T-cell (primary cell): ENCODE measurements around the gene CNIH2. TPM values are rescaled to one million over a fixed set of nuclear protein-coding genes. Genes with fewer than 3 reads are reported as not detected.
A peak's percentile ranks its signal among the peaks of the same experiment; 100 is the strongest.

Source experiments
- ATAC-seq, 4 experiments: fragments of 200-7000 bp in 3 of 4; fragments of 150-1000 bp in 1 of 4; cut with Tn5 transposase; replicated peaks in 1 of 4; 1 replicate in 3 of 4; 2 replicates in 1 of 4; pipeline ENCODE4 v1.10.0; 2021; ENCODE audit warnings: moderate library complexity in 3 of 4, mild to moderate bottlenecking in 2 of 4, moderate number of reproducible peaks in 1 of 4
- CTCF ChIA-PET, 2 donors: fragments of 300-600 bp; sonication (Branson Sonifier 250); formaldehyde crosslinking; loops; one replicate each; lab custom pipeline; 2022; ENCODE audit warnings: antibody characterized with exemption in 2 of 2; lab: Charles Lee
- POLR2A ChIA-PET, 2 donors: fragments of 300-600 bp; sonication (Branson Sonifier 250); formaldehyde crosslinking; loops; one replicate each; lab custom pipeline; 2022; ENCODE audit warnings: antibody characterized with exemption in 2 of 2; lab: Charles Lee
- DNase-seq, 35 experiments: peaks; one replicate each; pipeline versions ENCODE4 v3.0.0 to v3.0.0-alpha.2; 2013 to 2023
- H3K27ac ChIP-seq: one replicate; pipeline ENCODE4 v1.5.1; 2013; ENCODE audit warnings: low read length
- H3K27me3 ChIP-seq, 2 experiments: replicated peaks in 1 of 2; 1 replicate in 1 of 2; 2 replicates in 1 of 2; pipeline versions ENCODE4 v1.6.1 to v1.7.0; 2013; ENCODE audit warnings: low read length in 1 of 2, mixed read lengths in 1 of 2; ENCODE audit not compliant: control insufficient read depth in 2 of 2, insufficient read depth in 2 of 2; ENCODE audit errors: extremely low read depth in 1 of 2
- H3K36me3 ChIP-seq, 2 donors: 1 replicate in 1 of 2; 2 replicates in 1 of 2; pipeline versions ENCODE4 v1.6.1 to v1.7.0; 2013; ENCODE audit warnings: low read length in 1 of 2; ENCODE audit not compliant: control insufficient read depth in 2 of 2, insufficient read depth in 1 of 2; ENCODE audit errors: extremely low read depth in 1 of 2
- H3K4me1 ChIP-seq, 2 experiments: 1 replicate in 1 of 2; 2 replicates in 1 of 2; pipeline versions ENCODE4 v1.6.1 to v1.7.0; 2013; ENCODE audit warnings: low read length in 2 of 2, mixed read lengths in 1 of 2; ENCODE audit not compliant: insufficient read depth in 2 of 2, control insufficient read depth in 1 of 2; ENCODE audit errors: extremely low read depth in 1 of 2
- H3K4me3 ChIP-seq, 2 donors: 1 replicate in 1 of 2; 2 replicates in 1 of 2; pipeline versions ENCODE4 v1.5.1 to v1.7.0; 2013; ENCODE audit warnings: mild to moderate bottlenecking in 2 of 2, low read length in 1 of 2, moderate library complexity in 1 of 2; ENCODE audit not compliant: control insufficient read depth in 1 of 2; ENCODE audit errors: extremely low read depth in 1 of 2
- H3K9me3 ChIP-seq: 2 replicates; pipeline ENCODE4 v1.7.0; 2013
- H3K27ac Mint-ChIP-seq, 2 donors: one replicate each; pipeline ENCODE4 v1.8.0; 2020 to 2021; ENCODE audit warnings: mild to moderate bottlenecking in 2 of 2, mixed read lengths in 2 of 2
- H3K27me3 Mint-ChIP-seq, 2 donors: one replicate each; pipeline ENCODE4 v1.8.0; 2021 to 2022; ENCODE audit warnings: mixed read lengths in 2 of 2
- H3K36me3 Mint-ChIP-seq: one replicate; pipeline ENCODE4 v1.8.0; 2021; ENCODE audit warnings: mixed read lengths
- H3K4me1 Mint-ChIP-seq, 3 donors: one replicate each; pipeline ENCODE4 v1.8.0; 2020 to 2022; ENCODE audit warnings: mixed read lengths in 3 of 3, mild to moderate bottlenecking in 1 of 3
- H3K4me3 Mint-ChIP-seq, 3 donors: one replicate each; pipeline ENCODE4 v1.8.0; 2020 to 2022; ENCODE audit warnings: mild to moderate bottlenecking in 3 of 3, mixed read lengths in 3 of 3, moderate library complexity in 3 of 3
- H3K9me3 Mint-ChIP-seq, 3 donors: one replicate each; pipeline ENCODE4 v1.8.0; 2020 to 2022; ENCODE audit warnings: mixed read lengths in 3 of 3
- WGBS: methylation state at CpG from one replicate; pipeline ENCODE4 v1.1.5; 2013; ENCODE audit warnings: missing lambda C conversion rate; ENCODE audit not compliant: insufficient coverage; 5-methylcytosine and 5-hydroxymethylcytosine counted together
- total RNA-seq, 35 experiments: library from RNA in 6 of 35; stranded (reverse) in 6 of 35; fragments of 120-200 nt in 1 of 35; gene quantifications; one replicate each; pipeline versions ENCODE4 v1.2.1 to v1.2.4 and lab custom pipeline; 2013 to 2026

The CNIH2 gene
- total RNA-seq, 5 donors from 2014 or later (not counting 1 experiment from before 2014, with no cell fraction given) = 1.9 to 9.9 (median 2.7) TPM

DNA sequence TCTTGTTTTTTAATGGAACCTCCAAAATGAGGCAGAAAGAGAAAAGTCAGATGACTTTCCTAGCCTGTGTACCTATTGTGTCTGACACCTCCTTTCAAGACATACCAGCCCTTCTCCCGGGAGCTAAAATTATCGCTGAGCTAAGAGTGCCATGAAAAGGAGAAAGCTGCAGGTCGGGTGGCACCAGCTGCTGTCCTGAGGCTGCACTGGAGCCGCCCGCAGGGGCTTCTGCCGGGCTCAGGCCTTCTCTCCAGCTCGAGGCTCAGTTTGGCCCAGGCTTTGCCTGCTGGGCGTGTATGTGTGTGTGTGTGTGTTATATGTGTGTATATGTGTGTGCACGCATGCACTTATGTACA lies 37.2 kb upstream of the CNIH2 start:
- peaks cover 46% of the 10 kb centered on the region for H3K36me3 Mint-ChIP-seq
- H3K4me1 ChIP-seq = peaks cover 0 to 5% of the 10 kb centered on the region in 2 experiments
- no peak for DNase-seq

GRCh38 chr11:66242095-66242765 lies 35.7 kb upstream of the CNIH2 start:
- Mint-ChIP-seq H3K27ac (peak overlapping the region in 1 of 2 donors; percentile 44), H3K4me1 (peaks cover 3 to 8% (median 4%) of the 10 kb centered on the region in 3 donors), H3K27me3 (no peaks in the 10 kb centered on the region), H3K4me3 (no peak overlapping the region), H3K9me3 (no peaks in the 10 kb centered on the region), H3K36me3 (peaks cover 44% of the 10 kb centered on the region)
- Histone ChIP-seq H3K4me1 (peaks cover 0 to 5% of the 10 kb centered on the region in 2 experiments), H3K4me3 (no peak overlapping the region), H3K27ac (no peak overlapping the region), H3K9me3 (no peaks in the 10 kb centered on the region), H3K36me3 (peaks cover 32 to 80% of the 10 kb centered on the region in 2 donors), H3K27me3 (no peaks in the 10 kb centered on the region)
- DNase-seq = no peak
- 87% methylated on average over 14 of the region's 14 CpGs for WGBS
- POLR2A ChIA-PET = no interaction called here
- ATAC-seq = no peak
- CTCF ChIA-PET = no interaction called here

More for the DNA sequence above, 37.2 kb upstream of the CNIH2 start:
- Histone ChIP-seq H3K9me3 (no peaks in the 10 kb centered on the region), H3K36me3 (peaks cover 30 to 86% of the 10 kb centered on the region in 2 donors), H3K27ac (no peak overlapping the region), H3K27me3 (no peaks in the 10 kb centered on the region), H3K4me3 (no peak overlapping the region)
- H3K4me1 Mint-ChIP-seq = peaks cover 0 to 8% (median 4%) of the 10 kb centered on the region in 3 donors
- no peaks in the 10 kb centered on the region for H3K9me3 Mint-ChIP-seq
- POLR2A ChIA-PET = no interaction called here
- peak in 2 of 4 experiments; percentile 8 to 14 for ATAC-seq
- 100% methylated on average over 1 of the region's 9 CpGs for WGBS
- peak overlapping the region in 1 of 2 donors; percentile 45 for H3K27ac Mint-ChIP-seq
- no peaks in the 10 kb centered on the region for H3K27me3 Mint-ChIP-seq
- no peak overlapping the region for H3K4me3 Mint-ChIP-seq
- CTCF ChIA-PET = no interaction called here

GRCh38 chr11:66243782-66244535 lies 34.0 kb upstream of the CNIH2 start:
- peaks cover 0 to 5% of the 10 kb centered on the region in 2 experiments for H3K4me1 ChIP-seq
- H3K4me3 Mint-ChIP-seq = no peak overlapping the region
- peaks cover 3 to 8% (median 3%) of the 10 kb centered on the region in 3 donors for H3K4me1 Mint-ChIP-seq
- no peaks in the 10 kb centered on the region for H3K27me3 Mint-ChIP-seq
- peak overlapping the region; percentile 55 to 64 for H3K27ac Mint-ChIP-seq
- H3K9me3 Mint-ChIP-seq = no peaks in the 10 kb centered on the region
- ATAC-seq (no peak), DNase-seq (no peak)
- no peaks in the 10 kb centered on the region for H3K27me3 ChIP-seq
- H3K27ac ChIP-seq = no peak overlapping the region
- peaks cover 38% of the 10 kb centered on the region for H3K36me3 Mint-ChIP-seq
- ChIA-PET POLR2A (interaction anchor here in 1 of 2 donors (0.6 kb wide), 1 partner anchor 16 kb away, joined by 4 read pairs; no protein-coding TSS in a partner anchor), CTCF (no interaction called here)
- no peaks in the 10 kb centered on the region for H3K9me3 ChIP-seq
- H3K4me3 ChIP-seq = no peak overlapping the region
- H3K36me3 ChIP-seq = peaks cover 25 to 73% of the 10 kb centered on the region in 2 donors
- WGBS = 69% methylated on average over 8 of the region's 13 CpGs

DNA sequence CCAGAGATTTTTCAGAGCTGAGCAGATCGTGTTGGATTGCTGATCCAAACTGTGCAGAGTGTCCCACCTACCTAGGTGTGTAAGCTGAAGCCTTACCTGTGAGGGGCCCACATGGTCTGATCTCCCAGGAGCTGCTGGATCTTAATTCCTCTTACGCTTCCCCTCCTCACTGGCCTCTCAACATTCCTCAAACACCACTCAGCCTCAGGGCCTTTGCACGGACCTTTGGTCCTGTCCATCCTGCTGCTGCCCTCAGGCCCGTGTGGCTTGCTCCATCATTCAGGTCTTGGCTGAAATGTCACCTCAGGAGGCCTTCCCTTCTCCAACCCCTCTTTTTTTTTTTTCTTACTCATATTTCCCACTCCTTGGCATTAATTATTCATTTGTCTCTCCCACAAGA lies 30.7 kb upstream of the CNIH2 start:
- H3K27ac ChIP-seq = no peak overlapping the region
- H3K9me3 ChIP-seq = no peaks in the 10 kb centered on the region
- H3K36me3 ChIP-seq = peaks cover 18 to 57% of the 10 kb centered on the region in 2 donors
- Mint-ChIP-seq H3K9me3 (no peaks in the 10 kb centered on the region), H3K27ac (no peak overlapping the region), H3K36me3 (peaks cover 20% of the 10 kb centered on the region), H3K4me1 (peaks cover 4 to 9% (median 7%) of the 10 kb centered on the region in 3 donors), H3K4me3 (no peak overlapping the region), H3K27me3 (no peaks in the 10 kb centered on the region)
- WGBS = 82% methylated on average over 4 of the region's 4 CpGs
- no peaks in the 10 kb centered on the region for H3K4me1 ChIP-seq
- H3K27me3 ChIP-seq = no peaks in the 10 kb centered on the region
- ChIA-PET POLR2A (no interaction called here), CTCF (interaction anchor here in 1 of 2 donors (0.6 kb wide), 2 partner anchors 110 to 1908 kb away, joined by 5 to 6 read pairs; no protein-coding TSS in a partner anchor)
- no peak for ATAC-seq
- DNase-seq = no peak
- no peak overlapping the region for H3K4me3 ChIP-seq

GRCh38 chr11:66247801-66248200 lies 30.2 kb upstream of the CNIH2 start:
- ATAC-seq (no peak), DNase-seq (no peak)
- no peaks in the 10 kb centered on the region for H3K9me3 Mint-ChIP-seq
- H3K27me3 Mint-ChIP-seq = no peaks in the 10 kb centered on the region
- Histone ChIP-seq H3K27me3 (no peaks in the 10 kb centered on the region), H3K4me3 (no peak overlapping the region), H3K36me3 (peaks cover 14 to 52% of the 10 kb centered on the region in 2 donors), H3K27ac (no peak overlapping the region), H3K4me1 (no peaks in the 10 kb centered on the region), H3K9me3 (no peaks in the 10 kb centered on the region)
- H3K4me3 Mint-ChIP-seq = no peak overlapping the region
- peaks cover 16% of the 10 kb centered on the region for H3K36me3 Mint-ChIP-seq
- 86% methylated on average over 1 of the region's 3 CpGs for WGBS
- ChIA-PET POLR2A (no interaction called here), CTCF (interaction anchor here in 1 of 2 donors (0.6 kb wide), 1 partner anchor 1909 kb away, joined by 6 read pairs; no protein-coding TSS in a partner anchor)
- no peak overlapping the region for H3K27ac Mint-ChIP-seq
- H3K4me1 Mint-ChIP-seq = peaks cover 4 to 9% (median 9%) of the 10 kb centered on the region in 3 donors

- ChIA-PET CTCF (no interaction called here), POLR2A (no interaction called here)
- Mint-ChIP-seq H3K27me3 (no peaks in the 10 kb centered on the region), H3K9me3 (no peaks in the 10 kb centered on the region), H3K27ac (peak overlapping the region; percentile 19 to 69), H3K36me3 (peaks cover 13% of the 10 kb centered on the region), H3K4me1 (peaks cover 7 to 16% (median 9%) of the 10 kb centered on the region in 3 donors), H3K4me3 (no peak overlapping the region)
- ATAC-seq = no peak
- no peak overlapping the region for H3K4me3 ChIP-seq
- 100% methylated on average over 2 of the region's 6 CpGs for WGBS
- no peak for DNase-seq
- no peak overlapping the region for H3K27ac ChIP-seq
- no peaks in the 10 kb centered on the region for H3K27me3 ChIP-seq
- peaks cover 14 to 41% of the 10 kb centered on the region in 2 donors for H3K36me3 ChIP-seq
- H3K4me1 ChIP-seq = no peaks in the 10 kb centered on the region
- H3K9me3 ChIP-seq = no peaks in the 10 kb centered on the region
Observed at GRCh38 chr11:66248903-66249302, 29.1 kb upstream of the CNIH2 start.
